ENCODE results near the gene TOX2.

TOX2 gene

DNA sequence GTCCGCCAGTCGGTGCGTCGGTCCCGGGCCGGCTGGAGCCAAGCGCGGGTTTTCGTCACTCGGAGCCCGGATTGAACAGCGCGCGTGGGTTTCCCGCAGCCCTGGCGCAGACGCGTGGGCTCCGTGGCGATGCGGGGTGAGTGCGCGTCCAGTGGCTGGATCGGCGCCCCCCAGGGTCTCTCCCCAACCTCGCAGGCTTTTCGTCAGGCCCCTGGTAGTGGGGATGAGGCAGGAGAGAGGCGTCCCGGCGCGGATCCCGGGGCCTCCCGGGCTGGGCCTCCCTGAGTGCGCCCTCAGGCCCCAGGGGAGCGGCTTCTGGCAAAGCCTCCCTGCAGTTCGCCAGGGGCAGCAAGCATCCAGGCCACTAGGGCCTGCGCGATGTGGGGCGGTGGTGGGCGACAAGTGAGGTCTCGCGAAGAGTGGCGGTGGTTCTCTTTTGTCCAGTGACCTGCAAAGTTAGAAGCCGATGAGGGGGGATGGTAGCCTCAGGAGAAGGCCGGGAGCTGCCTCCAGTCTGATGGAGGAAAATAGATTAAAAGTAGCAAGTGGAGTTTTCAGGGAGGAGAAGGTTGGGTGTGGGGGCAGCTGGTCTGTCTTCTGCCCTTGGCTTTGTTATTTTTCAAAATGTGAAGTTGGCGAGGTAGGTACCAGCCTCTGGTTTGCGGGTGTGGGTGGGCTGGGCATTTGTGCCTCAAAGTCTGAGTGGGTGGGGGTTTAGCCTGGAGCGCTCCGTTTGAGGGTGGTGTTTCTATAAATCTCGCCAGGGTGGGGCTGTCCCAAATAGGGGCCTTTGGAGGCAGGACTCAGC, 1.6 kb downstream of the TOX2 start:
- DNase-seq: no peak

DNA sequence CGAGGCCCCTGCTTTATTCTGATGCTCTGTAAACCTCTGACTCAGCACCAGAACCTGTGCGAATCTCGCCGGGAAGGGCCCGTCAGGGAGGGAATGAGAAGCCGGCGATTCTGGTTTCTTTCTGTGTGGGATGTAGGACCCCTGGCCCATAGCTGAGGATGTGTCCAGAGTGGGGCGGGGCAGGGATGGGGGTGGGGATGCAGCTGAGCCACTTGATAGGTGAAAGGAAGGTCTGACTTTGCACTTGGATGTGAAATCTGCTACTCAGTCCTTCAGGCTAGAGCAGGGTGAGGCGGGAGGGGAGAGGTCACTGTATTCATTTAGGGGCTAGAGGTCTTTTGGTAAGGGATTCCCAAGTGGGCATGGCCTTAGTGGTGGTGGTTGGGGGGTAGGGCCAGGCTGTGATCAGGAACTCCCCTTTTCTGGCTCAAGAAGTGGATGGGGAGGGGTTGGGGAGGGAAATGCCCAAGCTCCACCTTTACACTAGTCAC, 2.3 kb downstream of the TOX2 start:
- no peak for DNase-seq

DNA sequence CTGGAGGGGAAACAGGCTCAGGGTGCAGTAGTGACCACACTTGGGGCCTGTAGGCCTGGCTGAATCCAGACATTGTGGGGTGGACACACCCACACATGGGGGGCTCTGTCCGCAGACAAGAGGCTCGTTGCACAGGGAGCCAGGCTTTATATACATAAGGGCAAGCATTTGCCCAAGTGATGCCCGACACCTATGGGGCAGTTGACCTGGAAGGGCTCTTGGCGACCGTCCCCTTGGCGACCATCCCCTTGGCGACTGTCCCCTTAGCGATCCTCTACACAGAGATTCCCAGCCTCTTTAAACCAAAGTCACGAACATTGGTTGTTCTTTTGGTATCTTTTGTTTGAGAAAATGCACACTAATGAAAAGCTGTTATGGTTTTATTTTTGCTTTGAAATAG, 2.7 kb downstream of the TOX2 start:
- no peak for DNase-seq

DNA sequence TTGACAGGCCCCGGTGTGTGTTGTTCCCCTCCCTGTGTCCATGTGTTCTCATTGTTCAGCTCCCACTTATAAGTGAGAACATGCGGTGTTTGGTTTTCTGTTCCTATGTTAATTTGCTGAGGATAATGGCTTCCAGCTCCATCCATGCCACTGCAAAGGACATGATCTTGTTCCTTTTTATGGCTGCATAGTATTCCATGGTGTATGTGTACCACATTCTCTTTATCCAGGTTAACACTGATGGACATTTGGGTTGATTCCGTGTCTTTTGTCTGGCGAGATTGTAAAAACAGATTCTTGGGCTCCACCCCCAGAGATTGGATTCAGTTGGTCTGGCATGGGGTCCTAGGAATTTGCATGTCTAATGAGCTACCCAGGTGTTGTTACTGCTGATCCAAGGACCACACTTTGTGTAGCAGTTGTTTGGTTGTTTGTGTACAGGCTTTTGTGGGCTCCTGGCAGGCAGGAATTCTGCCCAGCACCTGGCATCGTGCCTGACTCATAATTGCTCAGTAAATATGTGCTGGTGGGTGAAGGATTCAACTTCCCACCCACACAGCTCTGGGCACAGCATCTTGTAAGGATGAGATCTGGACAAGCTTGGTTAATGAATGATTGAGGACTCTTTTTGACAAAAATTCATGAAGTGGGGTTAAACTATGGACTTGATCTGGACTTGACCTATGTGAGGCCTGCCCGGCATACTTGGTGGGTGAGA, 5.2 kb downstream of the TOX2 start:
- no peak for DNase-seq

DNA sequence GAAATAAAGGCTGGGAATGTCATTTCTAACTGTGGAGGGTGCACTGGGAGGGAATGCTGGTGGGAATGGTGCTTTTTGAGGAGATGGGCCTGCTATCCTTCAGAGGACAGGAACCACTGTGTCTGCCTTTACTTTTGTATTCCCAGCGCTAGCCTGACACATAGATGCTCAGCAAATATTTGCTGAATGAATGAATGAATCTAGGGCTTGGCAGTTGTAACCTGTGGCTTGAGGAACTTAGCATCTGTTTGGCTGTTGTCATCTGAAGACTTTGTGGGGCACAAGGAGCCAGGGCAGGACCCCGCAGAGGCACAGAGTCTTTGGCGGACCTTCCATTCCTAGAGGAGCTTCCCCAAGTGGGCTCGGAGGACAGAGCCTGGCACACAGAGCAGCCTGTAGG, 6.1 kb downstream of the TOX2 start:
- no peak for DNase-seq

DNA sequence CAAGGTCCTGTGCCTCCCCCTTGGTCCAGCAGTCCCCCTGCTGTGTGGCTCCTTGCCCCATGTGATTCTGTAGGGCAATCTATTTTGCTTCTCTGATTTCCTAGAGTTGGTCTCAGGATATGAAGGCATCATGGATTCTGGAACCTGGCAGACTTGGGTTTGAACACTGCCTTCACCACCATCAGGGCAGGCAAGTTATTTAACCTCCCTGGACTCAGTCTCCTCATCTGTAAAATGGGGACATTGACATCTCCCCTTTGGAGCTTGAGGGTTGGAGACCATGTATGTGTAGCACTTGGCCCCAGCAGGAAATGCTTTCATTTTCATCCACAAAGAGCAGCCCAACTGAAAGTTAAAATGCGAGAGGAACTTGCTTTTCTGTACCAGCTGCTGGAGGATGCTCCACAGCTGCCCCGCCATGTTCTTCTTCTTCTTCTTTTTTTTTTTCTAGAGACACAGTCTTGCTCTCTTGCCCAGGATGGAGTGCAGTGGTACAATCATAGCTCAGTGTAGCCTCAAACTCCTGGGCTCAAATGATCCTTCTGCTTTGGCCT, 6.7 kb downstream of the TOX2 start:
- no peak for DNase-seq

GRCh38 chr20:43922614-43923013, 8.0 kb downstream of the TOX2 start:
- no peak for DNase-seq

DNA sequence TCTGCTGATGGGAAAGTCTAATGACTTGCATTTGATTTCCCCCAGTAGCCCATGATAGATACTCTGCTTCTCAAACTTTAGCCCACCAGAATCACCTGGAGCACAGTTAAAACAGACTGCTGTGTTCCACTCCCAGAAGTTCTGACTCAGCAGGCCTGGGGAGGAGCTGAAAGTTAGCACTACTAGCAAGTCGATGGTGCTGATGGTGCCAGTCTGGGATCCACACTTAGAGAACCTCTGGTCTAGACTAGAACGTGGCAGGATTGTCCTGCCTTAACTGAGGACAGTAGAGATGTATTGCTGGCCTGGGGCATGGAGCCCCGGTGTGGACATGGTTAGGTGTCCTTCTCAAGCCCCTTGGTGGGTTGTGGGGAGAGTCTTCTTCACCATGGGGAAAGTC, 8.7 kb downstream of the TOX2 start:
- no peak for DNase-seq

DNA sequence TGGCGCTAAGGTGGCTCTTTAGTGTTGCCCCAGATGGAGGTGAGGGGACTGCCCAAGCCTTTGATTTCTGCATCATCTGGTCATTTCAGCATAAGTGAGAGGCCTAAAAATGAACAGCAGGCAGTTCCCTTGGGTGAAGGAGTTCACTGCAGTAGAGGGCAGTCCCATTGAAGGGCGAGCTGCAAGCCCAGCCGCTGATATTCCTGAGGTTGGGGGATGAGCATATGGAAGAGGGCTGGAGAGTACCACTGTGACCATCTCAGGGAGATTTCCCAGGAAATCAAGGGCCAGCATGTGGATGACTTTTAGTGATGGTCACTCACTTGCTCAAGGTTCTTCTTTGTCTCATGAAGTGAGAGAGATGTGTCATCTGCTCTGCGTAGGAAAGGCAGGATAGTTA, 9.3 kb downstream of the TOX2 start:
- DNase-seq: no peak

DNA sequence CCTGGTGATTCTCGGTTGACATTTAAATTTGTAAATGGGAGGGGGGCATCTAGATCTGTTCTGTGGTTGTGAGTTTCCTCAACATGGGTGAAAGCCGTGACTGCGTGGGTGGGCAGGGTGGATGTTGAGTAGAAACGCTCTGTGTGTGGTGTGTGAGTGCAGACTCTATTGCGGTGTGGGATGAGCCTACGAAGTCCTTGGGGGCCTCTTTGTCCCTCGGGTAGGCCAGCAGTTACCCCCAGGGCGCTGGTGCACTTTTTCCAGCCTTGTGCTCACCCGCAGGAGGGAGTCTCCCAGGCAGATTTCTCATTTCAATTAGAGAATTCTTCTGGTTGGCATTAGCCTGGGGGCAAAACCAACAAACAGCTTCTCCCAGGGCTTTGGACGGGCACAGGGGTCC, 10.6 kb downstream of the TOX2 start:
- DNase-seq: peak; percentile 76 to 81

DNA sequence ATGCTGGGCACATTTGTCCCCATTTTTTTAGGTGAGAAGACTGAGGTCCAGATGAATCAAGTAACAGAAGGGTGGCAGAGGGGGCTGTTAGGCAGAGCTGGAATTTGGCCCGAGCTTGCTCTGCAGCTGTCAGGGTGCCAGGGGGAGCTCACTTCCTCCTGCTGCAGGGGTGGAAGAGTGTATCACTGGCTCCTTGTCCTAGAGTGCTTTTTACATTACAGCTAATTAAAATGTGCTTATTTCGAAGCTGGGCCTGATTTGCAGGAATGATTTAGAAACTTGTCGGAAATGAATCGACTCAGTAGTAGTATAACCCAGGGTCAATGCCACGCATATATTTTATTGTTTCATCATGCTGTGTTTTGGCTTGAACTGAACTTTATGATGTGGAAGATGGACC, 11.1 kb downstream of the TOX2 start:
- no peak for DNase-seq

- no peak for DNase-seq
Observed at GRCh38 chr20:43926287-43927050, 11.8 kb downstream of the TOX2 start.

DNA sequence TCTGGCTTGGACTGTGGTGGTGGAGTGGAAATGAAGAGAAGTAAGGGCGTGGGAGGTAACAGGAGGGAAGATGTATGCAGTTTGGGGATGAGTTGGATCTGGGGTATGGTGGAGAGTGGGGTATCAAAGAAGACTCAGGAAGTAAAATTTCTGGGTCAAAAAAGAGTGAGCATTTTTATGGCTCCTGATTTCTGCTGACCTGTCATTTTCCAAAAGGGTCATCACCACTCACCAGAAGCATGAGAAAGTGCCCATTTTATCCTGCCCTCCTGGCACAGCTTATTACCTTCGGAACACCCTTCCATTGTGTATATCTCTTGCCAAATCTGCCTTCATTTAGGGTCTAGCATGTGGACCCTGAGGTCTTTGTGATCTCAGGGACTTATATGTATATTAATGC, 17.3 kb downstream of the TOX2 start:
- DNase-seq: no peak

DNA sequence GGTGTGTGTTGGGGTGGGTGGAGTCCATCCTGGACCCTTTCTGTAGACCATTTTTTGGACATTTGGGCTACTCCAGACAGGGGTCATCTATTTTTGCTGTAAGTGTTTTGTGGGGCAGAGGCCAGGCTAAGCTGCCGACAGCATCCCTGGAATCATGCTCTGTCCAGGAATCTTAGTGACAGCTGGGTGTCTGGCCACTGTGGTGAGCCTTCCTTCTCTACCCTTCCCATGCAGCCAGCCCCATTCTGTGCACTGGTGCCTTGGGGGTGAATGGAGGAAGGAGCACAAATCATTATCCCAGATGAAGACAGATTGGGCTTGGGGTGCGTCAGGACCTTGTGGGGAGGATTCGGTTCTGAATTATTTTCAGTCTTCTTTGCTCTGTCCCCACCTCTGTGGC, 20.2 kb downstream of the TOX2 start:
- no peak for DNase-seq

GRCh38 chr20:43936104-43936770, 21.6 kb downstream of the TOX2 start:
- no peak for DNase-seq

- no peak for DNase-seq
Observed at GRCh38 chr20:43936805-43937204, 22.2 kb downstream of the TOX2 start.

DNA sequence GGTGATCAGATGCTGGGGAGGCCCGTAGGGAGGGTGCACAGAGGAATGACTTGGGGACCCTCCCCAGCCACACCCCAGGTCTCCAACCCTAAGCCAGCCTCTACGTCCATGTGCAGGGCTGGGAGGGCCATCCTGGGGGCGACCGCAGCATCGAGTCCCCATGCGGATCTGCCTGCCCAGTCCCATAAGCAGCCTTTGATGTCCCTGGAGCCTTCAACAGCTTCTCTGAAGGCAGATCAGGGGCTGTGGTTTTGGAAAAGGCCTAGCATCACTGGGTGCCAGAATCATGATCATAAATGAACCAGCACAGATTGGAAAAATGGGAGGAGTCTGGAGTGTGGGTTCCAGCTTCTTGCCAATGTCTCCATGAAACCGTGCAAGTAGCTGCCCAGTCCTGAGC, 22.9 kb downstream of the TOX2 start:
- DNase-seq: no peak

DNA sequence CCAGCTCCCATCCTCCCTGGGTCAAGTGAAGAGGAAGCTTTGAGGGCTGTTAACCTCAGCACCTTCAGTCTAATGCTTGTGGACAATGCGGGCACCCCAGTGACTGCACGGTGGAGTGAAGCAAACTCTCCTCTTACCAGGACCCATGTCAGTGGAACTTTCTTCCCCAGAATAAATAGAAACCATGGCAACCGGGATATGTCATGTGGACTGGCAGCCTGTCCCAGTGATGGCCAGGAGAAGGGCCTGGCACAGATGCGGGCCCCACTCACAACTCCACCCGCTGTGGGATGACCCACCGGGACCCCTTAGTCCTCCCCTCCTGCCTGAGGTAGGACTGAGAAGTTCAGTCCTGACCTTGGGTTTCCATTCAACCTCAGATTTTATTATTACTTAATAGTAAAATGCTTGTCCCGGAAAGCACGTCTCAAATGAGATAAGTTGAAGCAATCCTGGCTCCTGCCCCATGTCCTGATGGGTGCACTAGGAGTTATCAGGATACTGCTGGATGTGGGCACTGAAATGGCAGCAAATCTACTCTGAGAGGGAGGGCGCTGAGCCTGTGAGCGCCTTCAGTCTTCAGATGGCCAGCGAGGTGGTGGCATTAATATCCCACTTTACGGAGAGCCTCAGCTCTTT, 23.5 kb downstream of the TOX2 start:
- DNase-seq: no peak

GRCh38 chr20:43938932-43939761, 24.5 kb downstream of the TOX2 start:
- DNase-seq: no peak

GRCh38 chr20:43939762-43940121, 25.1 kb downstream of the TOX2 start:
- no peak for DNase-seq

DNA sequence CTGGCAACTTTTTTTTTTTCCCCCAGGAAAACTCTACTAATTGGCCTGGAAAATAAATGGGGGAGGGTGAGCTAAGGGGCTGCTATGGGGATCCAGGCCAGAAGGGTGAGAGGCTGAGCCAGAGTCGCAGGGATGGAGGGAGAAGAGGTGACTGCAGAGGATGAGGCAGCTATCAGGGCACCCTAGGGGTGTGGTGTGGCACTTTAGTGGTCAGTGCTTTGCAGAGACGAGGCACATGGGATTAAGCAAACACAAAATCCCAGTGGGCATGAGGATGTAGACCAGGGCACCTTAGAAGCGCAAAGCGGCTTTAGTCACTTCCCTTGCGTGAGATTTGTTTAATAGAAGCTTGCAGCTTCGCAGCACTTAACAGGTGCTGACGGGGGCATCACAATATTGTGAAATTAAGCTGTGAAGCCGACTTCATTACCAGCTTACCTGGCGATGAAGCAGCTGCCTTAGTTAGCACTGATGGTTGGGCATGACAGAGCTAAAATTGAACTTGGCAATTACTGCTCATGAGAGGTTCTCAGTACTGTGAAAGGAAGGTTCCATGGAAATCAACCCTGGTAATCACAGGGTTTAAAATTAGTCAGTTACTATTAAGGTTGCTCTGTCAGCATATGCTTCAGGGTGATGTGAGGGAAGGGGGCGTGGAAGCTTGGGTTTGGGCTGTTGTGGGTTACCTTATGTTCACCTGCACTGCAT, 26.0 kb downstream of the TOX2 start:
- no peak for DNase-seq

All from activated CD4-positive, alpha-beta T cell treated with anti-CD3 and anti-CD28 coated beads, Interleukin-2, amount 50 U/mL, for 4 hours (primary cell).